SK-N-MC (cell line): ENCODE measurements around the gene ASB2.

ENCODE experiments used
- EZH2 ChIP-seq: fragments of 200-600 bp; sonication (generic); IDR thresholded peaks from one replicate; pipeline ENCODE4 v1.6.1; 2017; ENCODE audit warnings: antibody characterized with exemption
- FOXP2 ChIP-seq: optimal IDR thresholded peaks from 2 replicates; pipeline ENCODE3; 2011; ENCODE audit warnings: mild to moderate bottlenecking, moderate library complexity; ENCODE audit not compliant: insufficient read depth; ENCODE audit errors: extremely low read length, control extremely low read depth
- POLR2AphosphoS5 ChIP-seq: IDR thresholded peaks from 2 replicates; pipeline ENCODE4 v1.6.1; 2012; ENCODE audit warnings: mild to moderate bottlenecking, low read depth, low read length, borderline replicate concordance

GRCh38 chr14:93997916-93998870 lies 21.8 kb upstream of the ASB2 start:
- TF ChIP-seq POLR2AphosphoS5, result no peak
- TF ChIP-seq EZH2, result no peak
- TF ChIP-seq FOXP2, result no peak
